ENCODE measurements around the gene CPSF4L.

Gene CPSF4L

DNA sequence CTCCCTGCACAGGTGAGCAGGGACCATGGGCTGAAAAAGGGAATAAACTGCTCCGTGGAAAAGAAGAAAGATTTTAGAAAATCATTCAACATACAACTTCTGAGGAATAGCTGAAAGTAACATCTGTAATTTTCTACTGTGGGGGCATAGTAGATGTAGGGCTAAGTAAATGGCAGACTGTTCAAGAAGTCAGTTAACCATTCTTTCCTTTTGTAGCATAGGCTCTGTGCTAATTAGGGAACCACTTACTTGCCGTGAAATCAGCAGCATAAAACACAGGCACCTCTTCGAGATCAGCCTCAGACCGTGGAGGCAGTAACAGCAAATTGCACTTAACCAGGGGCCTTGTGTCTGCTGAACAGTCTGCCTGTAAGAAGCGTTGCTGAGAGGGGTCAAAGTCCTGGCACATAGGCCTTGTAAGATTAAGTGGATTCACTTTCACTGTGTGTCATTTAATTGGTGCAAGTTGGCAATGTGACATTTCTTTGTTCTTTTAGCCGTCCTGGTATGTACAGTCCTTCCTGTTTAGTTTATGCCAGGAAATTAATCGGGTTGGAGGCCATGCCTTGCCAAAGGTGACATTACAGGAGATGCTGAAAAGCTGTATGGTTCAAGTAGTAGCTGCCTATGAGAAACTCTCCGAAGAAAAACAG lies 58.4 kb downstream of the CPSF4L start:
- no peak for DNase-seq (ENCODE audit: low spot score)

- no peak for DNase-seq (ENCODE audit: low spot score)
Measured at GRCh38 chr17:73201215-73202069, 60.2 kb downstream of the CPSF4L start.

DNA sequence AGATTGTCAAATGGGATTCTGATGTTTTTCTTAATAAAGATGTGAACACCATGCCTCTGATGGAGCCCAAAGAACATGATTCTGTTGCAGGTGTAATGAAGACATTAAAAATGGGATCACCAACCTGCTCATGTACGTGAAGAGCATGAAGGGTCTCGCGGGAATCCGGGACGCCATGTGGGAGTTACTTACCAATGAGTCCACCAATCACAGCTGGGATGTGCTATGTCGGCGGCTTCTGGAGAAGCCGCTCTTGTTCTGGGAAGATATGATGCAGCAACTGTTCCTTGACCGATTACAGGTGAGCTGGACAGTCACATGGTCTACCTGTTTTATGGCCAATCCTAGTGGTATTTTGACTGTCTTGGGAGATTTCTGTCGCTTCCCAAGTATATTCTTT lies 61.2 kb downstream of the CPSF4L start:
- DNase-seq (ENCODE audit: low spot score): no peak

DNA sequence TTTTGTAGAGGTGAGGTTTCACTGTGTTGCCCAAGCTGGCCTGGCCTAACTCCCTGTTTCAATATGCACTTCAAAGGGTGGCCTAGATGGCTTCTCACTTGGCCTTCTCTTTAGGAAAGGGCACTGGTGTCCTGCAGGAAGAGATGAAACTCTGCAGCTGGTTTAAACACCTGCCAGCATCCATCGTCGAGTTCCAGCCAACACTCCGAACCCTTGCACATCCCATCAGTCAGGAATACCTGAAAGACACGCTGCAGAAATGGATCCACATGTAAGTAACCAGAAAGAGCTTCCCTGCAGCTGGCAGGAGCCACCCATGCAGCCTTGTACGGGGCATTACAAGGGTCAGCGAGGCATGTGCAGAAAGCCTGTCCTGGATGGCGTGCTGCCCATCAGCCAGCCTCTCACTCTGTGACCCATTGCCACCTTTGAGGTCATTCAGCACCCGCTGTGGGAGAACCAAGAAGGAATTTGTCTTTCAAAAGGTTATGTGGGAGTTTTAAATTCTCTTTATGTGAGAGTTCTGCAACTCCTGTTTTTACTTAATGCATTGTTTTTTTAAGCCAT lies 61.8 kb downstream of the CPSF4L start:
- no peak for DNase-seq (ENCODE audit: low spot score)

DNA sequence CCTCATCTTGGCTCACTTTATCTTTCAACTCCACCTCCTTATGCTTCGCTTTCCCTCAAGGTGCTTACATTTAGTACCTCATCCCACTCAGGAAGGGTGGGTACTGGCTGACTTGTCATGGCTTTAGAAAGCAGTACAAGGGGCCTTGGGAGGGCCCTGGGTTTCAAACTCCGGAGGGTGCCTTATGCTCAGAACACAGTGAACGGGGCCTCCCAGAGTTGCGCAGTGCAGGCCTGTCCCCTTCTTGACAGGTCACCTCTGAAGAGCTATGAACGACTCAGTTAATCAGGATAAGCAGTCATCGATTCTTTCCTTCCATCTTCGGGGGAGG lies 62.8 kb downstream of the CPSF4L start:
- DNase-seq (ENCODE audit: low spot score): no peak

Measured in globus pallidus (tissue), 1 donor.